OCI-LY7 (cell line): ENCODE measurements around the gene SPATA2. TPM values are rescaled to one million over a fixed set of nuclear protein-coding genes. Genes with fewer than 3 reads are reported as not detected.
"Not testable (repeated sequence)": the region's sequence is repeated elsewhere in the genome, so short reads cannot be mapped to it uniquely, and the experiment has no call there.

Experiments
- BruUV-seq: library from RNA; stranded (reverse); fragments of 400-500 nt; replicated peaks from 2 replicates; lab custom pipeline; 2021; lab: Mats Ljungman, UMichigan
- CTCF ChIA-PET: fragments of 300-600 bp; sonication (Branson Sonifier 250); formaldehyde crosslinking; loops from one replicate; lab custom pipeline; 2022; ENCODE audit warnings: antibody characterized with exemption; ENCODE audit not compliant: unreplicated experiment; lab: Charles Lee
- POLR2A ChIA-PET: fragments of 300-600 bp; sonication (Branson Sonifier 250); formaldehyde crosslinking; loops from one replicate; lab custom pipeline; 2022; ENCODE audit warnings: antibody characterized with exemption; lab: Charles Lee
- DNase-seq: peaks from one replicate; pipeline ENCODE4 v3.0.0-alpha.2; 2015; ENCODE audit warnings: low spot score
- H2AFZ ChIP-seq: fragments of 200-600 bp; sonication (generic), shearing (Covaris generic); 2 replicates; pipeline ENCODE4 v1.6.1; 2014; ENCODE audit warnings: mild to moderate bottlenecking, antibody characterized with exemption, low read length, moderate library complexity
- H3K27ac ChIP-seq: fragments of 200-600 bp; sonication (generic); 2 replicates; pipeline ENCODE4 v1.5.1; 2014; ENCODE audit warnings: mixed run types, low read depth, mild to moderate bottlenecking, moderate library complexity, low read length, inconsistent platforms; ENCODE audit not compliant: poor library complexity, severe bottlenecking
- H3K36me3 ChIP-seq: fragments of 200-600 bp; sonication (generic); 2 replicates; pipeline ENCODE4 v1.6.1; 2014; ENCODE audit warnings: mild to moderate bottlenecking, antibody characterized with exemption, low read length, moderate library complexity, mixed read lengths; ENCODE audit not compliant: insufficient read depth
- H3K4me1 ChIP-seq: fragments of 200-600 bp; sonication (generic); 2 replicates; pipeline ENCODE4 v1.5.1; 2014; ENCODE audit warnings: mild to moderate bottlenecking, low read length; ENCODE audit not compliant: insufficient read depth, poor library complexity, severe bottlenecking
- H3K4me2 ChIP-seq: fragments of 200-600 bp; sonication (generic); 2 replicates; pipeline ENCODE4 v1.6.1; 2014; ENCODE audit warnings: mild to moderate bottlenecking, low read length
- H3K4me3 ChIP-seq: fragments of 200-600 bp; sonication (generic); 2 replicates; pipeline ENCODE4 v1.5.1; 2014; ENCODE audit warnings: mild to moderate bottlenecking, low read depth, low read length; ENCODE audit not compliant: poor library complexity, severe bottlenecking
- H3K79me2 ChIP-seq: fragments of 200-600 bp; sonication (generic); 2 replicates; pipeline ENCODE4 v1.6.1; 2016; ENCODE audit warnings: low read depth, mild to moderate bottlenecking, low read length, moderate library complexity, mixed read lengths; ENCODE audit not compliant: insufficient read depth
- H3K9me2 ChIP-seq: fragments of 200-600 bp; sonication (generic); 2 replicates; pipeline ENCODE4 v1.6.1; 2016; ENCODE audit warnings: mild to moderate bottlenecking, low read length, mixed read lengths; ENCODE audit not compliant: insufficient read depth
- H3K9me3 ChIP-seq: fragments of 200-600 bp; sonication (generic); 2 replicates; pipeline ENCODE4 v1.6.1; 2014; ENCODE audit warnings: mild to moderate bottlenecking, mixed run types, low read length, mixed read lengths
- H4K20me1 ChIP-seq: fragments of 200-600 bp; sonication (generic); 2 replicates; pipeline ENCODE4 v1.6.1; 2014; ENCODE audit warnings: mild to moderate bottlenecking, antibody characterized with exemption, low read length, moderate library complexity, mixed read lengths; ENCODE audit not compliant: insufficient read depth
- EZH2phosphoT487 ChIP-seq: fragments of 200-600 bp; sonication (generic); IDR thresholded peaks from 2 replicates; pipeline ENCODE4 v1.6.1; 2018; ENCODE audit warnings: low read depth, borderline replicate concordance, mild to moderate bottlenecking, mixed run types, antibody characterized with exemption, low read length, moderate library complexity, mixed read lengths
- intact Hi-C: fragments of 100-400 bp; cut with micrococcal nuclease; formaldehyde crosslinking; loops from one replicate; pipeline ENCODE4 v1.10.0; 2022; ENCODE audit not compliant: unreplicated experiment
- total RNA-seq, 2 experiments: library from RNA; depleted of rRNA in 1 of 2; stranded (reverse); fragments of >200 nt in 1 of 2; shearing (Covaris generic) in 1 of 2; gene quantifications; 2 replicates each; pipeline ENCODE4 v1.2.3, GENCODE V29; 2014 to 2022
- TF ChIP-seq, protein P1 (sequence below): fragments of 200-600 bp; sonication (generic); conservative IDR thresholded peaks from 2 replicates; pipeline ENCODE4 v1.5.1; 2014; ENCODE audit warnings: mild to moderate bottlenecking, antibody characterized with exemption, low read length, moderate library complexity, mixed read lengths

The SPATA2 gene
- total RNA-seq, 2 experiments from 2014 or later: 3.9 to 8.1 TPM

DNA sequence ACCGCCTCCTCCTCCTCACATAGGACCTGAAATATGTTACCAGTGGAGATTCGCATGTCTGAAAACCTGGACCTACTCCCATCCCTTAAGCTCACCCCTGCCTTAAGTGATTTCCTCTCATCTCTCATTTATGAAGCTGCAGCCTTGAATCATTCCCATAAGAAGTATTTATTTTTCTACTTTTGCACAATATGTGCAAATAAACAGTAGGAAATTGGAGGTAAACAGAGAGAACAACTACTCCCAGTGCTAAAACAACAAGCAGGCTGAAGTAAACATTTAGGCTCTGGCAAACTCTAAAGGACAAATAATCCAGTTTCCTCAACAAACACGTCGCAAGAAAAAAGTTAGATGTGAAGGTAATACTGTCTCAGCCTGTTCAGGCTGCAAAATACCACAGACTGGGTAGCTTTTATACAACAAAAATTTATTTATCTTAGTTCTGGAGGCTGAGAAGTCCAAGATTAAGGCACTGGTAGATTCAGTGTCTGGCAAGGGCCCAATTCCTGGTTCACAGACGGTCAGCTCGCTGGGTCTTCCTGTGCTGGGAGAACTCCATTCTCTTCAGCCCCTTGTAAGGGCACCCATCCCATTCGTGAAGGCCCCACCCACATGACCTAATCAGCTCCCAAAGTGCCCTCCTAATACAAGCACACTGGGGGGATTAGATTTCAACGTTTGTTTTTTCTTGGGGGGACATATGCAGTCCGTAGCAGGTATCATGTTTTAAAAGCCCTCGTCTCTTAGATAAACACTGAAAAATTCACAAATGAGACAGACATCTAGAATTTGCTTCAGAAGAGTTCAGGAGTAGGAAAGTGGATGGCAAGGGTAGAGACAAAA lies 15.6 kb downstream of the SPATA2 start:
- H4K20me1 ChIP-seq: no peaks in the 10 kb centered on the region
- ChIA-PET POLR2A (interaction anchor here (0.6 to 1.1 kb wide), 3 partner anchors 44 to 871 kb away, joined by 3 to 5 read pairs (median 3); no protein-coding TSS in a partner anchor), CTCF (no interaction called here)
- intact Hi-C loops: no loop called here
- no peaks in the 10 kb centered on the region for H3K9me2 ChIP-seq
- H2AFZ ChIP-seq: no peak overlapping the region
- no peak overlapping the region for H3K4me3 ChIP-seq
- TF ChIP-seq EZH2phosphoT487: no peak
- TF ChIP-seq, protein P1, sequence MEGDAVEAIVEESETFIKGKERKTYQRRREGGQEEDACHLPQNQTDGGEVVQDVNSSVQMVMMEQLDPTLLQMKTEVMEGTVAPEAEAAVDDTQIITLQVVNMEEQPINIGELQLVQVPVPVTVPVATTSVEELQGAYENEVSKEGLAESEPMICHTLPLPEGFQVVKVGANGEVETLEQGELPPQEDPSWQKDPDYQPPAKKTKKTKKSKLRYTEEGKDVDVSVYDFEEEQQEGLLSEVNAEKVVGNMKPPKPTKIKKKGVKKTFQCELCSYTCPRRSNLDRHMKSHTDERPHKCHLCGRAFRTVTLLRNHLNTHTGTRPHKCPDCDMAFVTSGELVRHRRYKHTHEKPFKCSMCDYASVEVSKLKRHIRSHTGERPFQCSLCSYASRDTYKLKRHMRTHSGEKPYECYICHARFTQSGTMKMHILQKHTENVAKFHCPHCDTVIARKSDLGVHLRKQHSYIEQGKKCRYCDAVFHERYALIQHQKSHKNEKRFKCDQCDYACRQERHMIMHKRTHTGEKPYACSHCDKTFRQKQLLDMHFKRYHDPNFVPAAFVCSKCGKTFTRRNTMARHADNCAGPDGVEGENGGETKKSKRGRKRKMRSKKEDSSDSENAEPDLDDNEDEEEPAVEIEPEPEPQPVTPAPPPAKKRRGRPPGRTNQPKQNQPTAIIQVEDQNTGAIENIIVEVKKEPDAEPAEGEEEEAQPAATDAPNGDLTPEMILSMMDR: no peak
- no peaks in the 10 kb centered on the region for H3K79me2 ChIP-seq
- H3K36me3 ChIP-seq: peaks cover 13% of the 10 kb centered on the region
- BruUV-seq: no TSS peak
- no peaks in the 10 kb centered on the region for H3K9me3 ChIP-seq
- H3K27ac ChIP-seq: no peak overlapping the region
- H3K4me1 ChIP-seq: no peaks in the 10 kb centered on the region
- H3K4me2 ChIP-seq: no peak overlapping the region
- DNase-seq: no peak

DNA sequence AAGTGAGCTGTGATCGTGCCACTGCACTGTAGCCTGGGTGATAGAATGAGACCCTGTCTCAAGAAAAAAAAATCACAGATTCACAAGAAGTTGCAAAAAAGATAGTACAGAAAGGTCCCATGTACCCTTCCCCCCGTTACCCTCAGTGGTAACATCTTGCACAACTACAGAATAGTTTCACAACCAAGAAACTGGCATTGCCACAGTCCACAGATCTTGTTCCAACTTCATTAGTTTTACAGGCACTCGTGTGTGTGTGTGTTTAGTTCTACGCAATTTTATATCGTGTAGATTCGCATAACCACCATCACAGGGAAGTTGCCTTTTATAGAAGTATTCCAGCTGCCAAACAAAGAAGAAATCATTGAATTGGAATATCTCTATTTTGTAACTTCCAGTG lies 19.1 kb downstream of the SPATA2 start:
- TF ChIP-seq EZH2phosphoT487: no peak
- TF ChIP-seq, protein P1: no peak
- H3K9me2 ChIP-seq: no peaks in the 10 kb centered on the region
- CTCF ChIA-PET: interaction anchor here (0.6 kb wide), 1 partner anchor 284 kb away, joined by 3 read pairs; no protein-coding TSS in a partner anchor
- POLR2A ChIA-PET: interaction anchor here (0.5 to 0.8 kb wide), 2 partner anchors 30 to 39 kb away, joined by 3 read pairs; no protein-coding TSS in a partner anchor
- no peak overlapping the region for H2AFZ ChIP-seq
- peaks cover 8% of the 10 kb centered on the region for H3K4me1 ChIP-seq
- H3K4me3 ChIP-seq: no peak overlapping the region
- no peak for DNase-seq
- no peaks in the 10 kb centered on the region for H3K36me3 ChIP-seq
- H4K20me1 ChIP-seq: no peaks in the 10 kb centered on the region
- no peaks in the 10 kb centered on the region for H3K9me3 ChIP-seq
- H3K27ac ChIP-seq: no peak overlapping the region
- H3K79me2 ChIP-seq: no peaks in the 10 kb centered on the region
- no TSS peak for BruUV-seq
- intact Hi-C loops: no loop called here
- H3K4me2 ChIP-seq: no peak overlapping the region

DNA sequence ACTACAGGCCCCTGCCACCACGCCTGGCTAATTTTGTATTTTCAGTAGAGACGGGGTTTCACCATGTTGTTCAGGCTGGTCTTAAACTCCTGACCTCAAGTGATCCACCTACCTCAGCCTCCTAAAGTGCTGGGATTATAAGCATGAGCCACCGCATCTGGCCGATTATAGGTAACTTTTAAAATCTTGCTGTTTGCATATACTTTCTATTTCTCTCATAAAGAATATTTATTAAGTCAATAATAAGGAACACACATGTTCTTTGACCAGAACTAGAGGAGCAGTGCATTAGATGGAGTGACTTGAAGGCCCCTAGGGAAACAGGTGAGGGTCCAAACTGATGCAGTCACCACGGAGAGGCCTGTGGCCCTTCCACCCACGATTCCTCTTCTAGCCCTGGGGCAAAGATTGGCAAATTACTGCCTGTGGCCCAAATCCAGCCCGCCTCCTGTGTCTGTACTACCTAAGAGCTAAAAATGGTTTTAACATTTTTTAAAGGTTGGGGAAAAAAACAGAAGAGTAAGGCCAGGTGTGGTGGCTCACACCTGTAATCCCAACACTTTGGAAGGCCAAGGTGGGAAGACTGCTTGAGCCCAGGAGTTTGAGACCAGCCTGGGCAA lies 19.7 kb downstream of the SPATA2 start:
- H3K4me1 ChIP-seq, CTCF ChIA-PET, DNase-seq, BruUV-seq, H3K79me2 ChIP-seq, H4K20me1 ChIP-seq, H3K36me3 ChIP-seq, H3K4me2 ChIP-seq, H2AFZ ChIP-seq, H3K4me3 ChIP-seq, H3K27ac ChIP-seq, H3K9me2 ChIP-seq, H3K9me3 ChIP-seq, intact Hi-C loops: not testable (repeated sequence)
- POLR2A ChIA-PET: interaction anchor here (0.8 kb wide), 1 partner anchor 29 kb away, joined by 3 read pairs; no protein-coding TSS in a partner anchor
